HCT116 (cell line): ENCODE data around the gene ARHGAP18. TPM values are rescaled to one million over a fixed set of nuclear protein-coding genes. Genes with fewer than 3 reads are reported as not detected.

Experiments
- ATAC-seq: fragments of 200-7000 bp; cut with Tn5 transposase; 2 replicates; pipeline ENCODE4 v1.9.1; 2020; ENCODE audit warnings: mild to moderate bottlenecking, moderate library complexity
- BruUV-seq: library from RNA; stranded (reverse); fragments of 400-500 nt; replicated peaks from 2 replicates; lab custom pipeline; 2021; lab: Mats Ljungman, UMichigan
- CTCF ChIA-PET: fragments of 300-600 bp; sonication (Branson Sonifier 250); formaldehyde crosslinking; loops from one replicate; lab custom pipeline; 2021; ENCODE audit warnings: antibody characterized with exemption; lab: Charles Lee
- POLR2A ChIA-PET: fragments of 300-600, 350-600 bp; sonication (Branson Sonifier 250); formaldehyde crosslinking; loops from one replicate; lab custom pipeline; 2021; ENCODE audit warnings: antibody characterized with exemption; lab: Charles Lee
- RAD21 ChIA-PET, 2 experiments: fragments of 300-600 bp; sonication (Branson Sonifier 250); formaldehyde crosslinking; loops; one replicate each; lab custom pipeline; 2023; ENCODE audit warnings: low total read pairs in 2 of 2; ENCODE audit not compliant: uncharacterized antibody in 2 of 2, unreplicated experiment in 2 of 2, low non-redundant PET in 1 of 2; lab: Charles Lee
- DNase-seq: peaks from one replicate; pipeline ENCODE4 v3.0.0-alpha.2; 2010; ENCODE audit warnings: low read depth, low spot score
- H2AFZ ChIP-seq: fragments of 200-600 bp; shearing (Covaris generic), sonication (generic); 2 replicates; pipeline ENCODE4 v1.6.1; 2017; ENCODE audit warnings: low read depth, mixed run types, mixed read lengths, antibody characterized with exemption, low read length; ENCODE audit not compliant: poor library complexity, severe bottlenecking
- H3K27ac ChIP-seq: 2 replicates; pipeline ENCODE4 v1.5.1; 2012; ENCODE audit warnings: low read depth, low read length
- H3K27me3 ChIP-seq: fragments of 200-600 bp; sonication (generic); 2 replicates; pipeline ENCODE4 v1.6.1; 2016; ENCODE audit warnings: mixed run types, low read length, mixed read lengths; ENCODE audit not compliant: insufficient read depth
- H3K36me3 ChIP-seq, 2 experiments: fragments of 200-500 bp in 1 of 2; fragments of 200-600 bp in 1 of 2; sonication (Bioruptor generic) in 1 of 2; sonication (generic) in 1 of 2; 2 replicates each; pipeline versions ENCODE4 v1.5.1 to v1.6.1; 2014 to 2016; ENCODE audit warnings: low read length in 2 of 2, inconsistent platforms in 1 of 2, mixed read lengths in 1 of 2, mixed run types in 1 of 2; ENCODE audit not compliant: insufficient read depth in 2 of 2, control insufficient read depth in 1 of 2
- H3K4me1 ChIP-seq, 2 experiments: fragments of 200-600 bp in 1 of 2; sonication (generic) in 1 of 2; 2 replicates each; pipeline versions ENCODE4 v1.5.1 to v1.6.1; 2012 to 2017; ENCODE audit warnings: low read length in 2 of 2, inconsistent platforms in 1 of 2, mild to moderate bottlenecking in 1 of 2, mixed read lengths in 1 of 2, mixed run types in 1 of 2, moderate library complexity in 1 of 2; ENCODE audit not compliant: insufficient read depth in 2 of 2, control insufficient read depth in 1 of 2
- H3K4me2 ChIP-seq: fragments of 200-600 bp; sonication (generic); 2 replicates; pipeline ENCODE4 v1.6.1; 2017; ENCODE audit warnings: mixed run types, low read length, mixed read lengths
- H3K4me3 ChIP-seq, 2 experiments: fragments of 200-600 bp in 1 of 2; sonication (generic) in 1 of 2; replicated peaks in 1 of 2; 2 replicates each; pipeline ENCODE4 v1.5.1; 2011 to 2016; ENCODE audit warnings: low read length in 2 of 2, control low read depth in 1 of 2, low read depth in 1 of 2, mild to moderate bottlenecking in 1 of 2, mixed read lengths in 1 of 2, mixed run types in 1 of 2
- H3K79me2 ChIP-seq: fragments of 200-600 bp; sonication (generic); 2 replicates; pipeline ENCODE4 v1.6.1; 2017; ENCODE audit warnings: mild to moderate bottlenecking, mixed run types, low read length, moderate library complexity, mixed read lengths; ENCODE audit not compliant: insufficient read depth
- H3K9ac ChIP-seq: fragments of 200-600 bp; sonication (generic); 2 replicates; pipeline ENCODE4 v1.6.1; 2016; ENCODE audit warnings: low read length, mixed read lengths
- H3K9me2 ChIP-seq: fragments of 200-600 bp; sonication (generic), shearing (Covaris generic); 2 replicates; pipeline ENCODE4 v1.6.1; 2017; ENCODE audit warnings: mixed run types, mild to moderate bottlenecking, moderate library complexity; ENCODE audit not compliant: insufficient read depth
- H3K9me3 ChIP-seq, 2 experiments: fragments of 200-500 bp in 1 of 2; fragments of 200-600 bp in 1 of 2; sonication (Bioruptor generic) in 1 of 2; sonication (generic) in 1 of 2; 2 replicates each; pipeline ENCODE4 v1.6.1; 2014 to 2017; ENCODE audit warnings: low read length in 2 of 2, mixed read lengths in 2 of 2, inconsistent platforms in 1 of 2, low read depth in 1 of 2, mild to moderate bottlenecking in 1 of 2, mixed run types in 1 of 2, moderate library complexity in 1 of 2; ENCODE audit not compliant: control insufficient read depth in 1 of 2, insufficient read depth in 1 of 2
- H4K20me1 ChIP-seq: fragments of 200-600 bp; sonication (generic), shearing (Covaris generic); 2 replicates; pipeline ENCODE4 v1.6.1; 2017; ENCODE audit warnings: mixed run types, mild to moderate bottlenecking, moderate library complexity; ENCODE audit not compliant: insufficient read depth
- FOSL1 ChIP-seq: IDR thresholded peaks from 2 replicates; pipeline ENCODE4 v1.6.1; 2012; ENCODE audit warnings: low read depth
- ZFX ChIP-seq: fragments of 450-650 bp; IDR thresholded peaks from 2 replicates; pipeline ENCODE4 v1.6.1; 2017
- intact Hi-C: fragments of 100-400 bp; cut with micrococcal nuclease; formaldehyde crosslinking; loops from 2 replicates; pipeline ENCODE4 v1.10.0; 2022
- total RNA-seq: library from RNA; stranded (reverse); gene quantifications from one replicate; pipeline ENCODE4 v1.2.1, GENCODE V29; 2021; ENCODE audit not compliant: unreplicated experiment
- TF ChIP-seq, protein P1 (sequence below): IDR thresholded peaks from 2 replicates; pipeline ENCODE4 v1.6.1; 2011; ENCODE audit warnings: mild to moderate bottlenecking, low read length, moderate library complexity; ENCODE audit not compliant: insufficient replicate concordance; ENCODE audit errors: extremely low read depth

The ARHGAP18 gene
- total RNA-seq, 1 experiment from 2014 or later, result 70.3 TPM

DNA sequence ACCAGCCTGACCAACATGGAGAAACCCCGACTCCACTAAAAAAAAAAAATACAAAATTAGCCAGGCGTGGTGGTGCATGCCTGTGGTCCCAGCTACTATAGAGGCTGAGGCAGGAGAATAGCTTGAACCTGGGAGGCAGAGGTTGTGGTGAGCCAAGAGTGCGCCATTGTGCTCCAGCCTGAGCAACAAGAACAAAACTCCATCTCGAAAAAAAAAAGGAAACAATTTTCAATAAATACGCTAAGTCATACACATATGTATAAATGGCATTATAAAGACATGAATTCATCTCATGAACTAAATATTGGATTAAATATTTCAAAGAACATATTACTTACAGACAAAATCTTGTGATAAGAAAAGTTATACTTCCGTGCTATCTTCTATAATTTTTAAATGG is 2.9 kb downstream of the ARHGAP18 start:
- no peaks in the 10 kb centered on the region for H3K9me2 ChIP-seq
- no peak overlapping the region for H3K27ac ChIP-seq
- ATAC-seq, result no peak
- no peak for DNase-seq
- ChIA-PET POLR2A (interaction anchor here (0.7 to 1.2 kb wide), 2 partner anchors 21 to 52 kb away, joined by 3 read pairs; no protein-coding TSS in a partner anchor), RAD21 (no interaction called here), CTCF (no interaction called here)
- H3K4me3 ChIP-seq, result no peak overlapping the region
- no peaks in the 10 kb centered on the region for H4K20me1 ChIP-seq
- intact Hi-C loops, result no loop called here
- no peak overlapping the region for H3K4me2 ChIP-seq
- H3K4me1 ChIP-seq, result peaks cover 61 to 65% of the 10 kb centered on the region in 2 experiments
- no peak overlapping the region for H3K9ac ChIP-seq
- H3K36me3 ChIP-seq, result peaks cover 0 to 7% of the 10 kb centered on the region in 2 experiments; a peak in 1 of 4 replicates
- H3K9me3 ChIP-seq, result no peaks in the 10 kb centered on the region
- no peaks in the 10 kb centered on the region for H3K27me3 ChIP-seq
- TF ChIP-seq FOSL1, result no peak
- H3K79me2 ChIP-seq, result peaks cover 78% of the 10 kb centered on the region
- BruUV-seq, result no TSS peak
- no peak overlapping the region for H2AFZ ChIP-seq

DNA sequence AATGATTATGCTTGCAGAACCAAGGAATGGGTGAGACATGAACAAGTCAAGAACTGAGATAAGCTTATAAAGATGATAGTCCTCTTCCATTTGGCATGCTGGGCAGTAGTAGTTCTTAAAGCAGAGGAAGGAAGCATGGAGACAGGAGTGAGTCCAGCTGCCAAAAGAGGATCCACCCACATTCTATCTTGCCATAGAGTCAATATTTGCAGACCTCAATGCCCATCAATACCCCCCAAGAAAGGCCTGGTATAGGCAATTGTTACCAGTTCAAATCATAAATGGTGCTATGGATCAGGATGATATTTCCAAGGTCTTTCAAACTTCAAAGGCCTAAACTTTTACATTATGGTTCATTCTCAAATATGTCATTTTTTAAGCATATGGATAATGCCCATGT is 4.8 kb downstream of the ARHGAP18 start:
- RAD21 ChIA-PET, result no interaction called here
- peaks cover 61 to 63% of the 10 kb centered on the region in 2 experiments for H3K4me1 ChIP-seq
- no peak overlapping the region for H3K9ac ChIP-seq
- TF ChIP-seq, protein P1, sequence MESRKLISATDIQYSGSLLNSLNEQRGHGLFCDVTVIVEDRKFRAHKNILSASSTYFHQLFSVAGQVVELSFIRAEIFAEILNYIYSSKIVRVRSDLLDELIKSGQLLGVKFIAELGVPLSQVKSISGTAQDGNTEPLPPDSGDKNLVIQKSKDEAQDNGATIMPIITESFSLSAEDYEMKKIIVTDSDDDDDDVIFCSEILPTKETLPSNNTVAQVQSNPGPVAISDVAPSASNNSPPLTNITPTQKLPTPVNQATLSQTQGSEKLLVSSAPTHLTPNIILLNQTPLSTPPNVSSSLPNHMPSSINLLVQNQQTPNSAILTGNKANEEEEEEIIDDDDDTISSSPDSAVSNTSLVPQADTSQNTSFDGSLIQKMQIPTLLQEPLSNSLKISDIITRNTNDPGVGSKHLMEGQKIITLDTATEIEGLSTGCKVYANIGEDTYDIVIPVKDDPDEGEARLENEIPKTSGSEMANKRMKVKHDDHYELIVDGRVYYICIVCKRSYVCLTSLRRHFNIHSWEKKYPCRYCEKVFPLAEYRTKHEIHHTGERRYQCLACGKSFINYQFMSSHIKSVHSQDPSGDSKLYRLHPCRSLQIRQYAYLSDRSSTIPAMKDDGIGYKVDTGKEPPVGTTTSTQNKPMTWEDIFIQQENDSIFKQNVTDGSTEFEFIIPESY, result no peak
- TF ChIP-seq ZFX (no peak), FOSL1 (no peak)
- no peak overlapping the region for H2AFZ ChIP-seq
- intact Hi-C loops, result no loop called here
- DNase-seq (no peak), ATAC-seq (no peak)
- CTCF ChIA-PET, result no interaction called here
- no peak overlapping the region for H3K4me2 ChIP-seq
- H3K9me3 ChIP-seq, result no peaks in the 10 kb centered on the region
- BruUV-seq, result no TSS peak
- POLR2A ChIA-PET, result no interaction called here
- no peak overlapping the region for H3K27ac ChIP-seq
- H3K36me3 ChIP-seq, result peaks cover 0 to 7% of the 10 kb centered on the region in 2 experiments; a peak in 1 of 4 replicates
- no peaks in the 10 kb centered on the region for H4K20me1 ChIP-seq
- peaks cover 96% of the 10 kb centered on the region for H3K79me2 ChIP-seq
- no peaks in the 10 kb centered on the region for H3K9me2 ChIP-seq
- no peak overlapping the region for H3K4me3 ChIP-seq
- H3K27me3 ChIP-seq, result no peaks in the 10 kb centered on the region
